ENCODE measurements around the gene KIF23.

The KIF23 gene

DNA sequence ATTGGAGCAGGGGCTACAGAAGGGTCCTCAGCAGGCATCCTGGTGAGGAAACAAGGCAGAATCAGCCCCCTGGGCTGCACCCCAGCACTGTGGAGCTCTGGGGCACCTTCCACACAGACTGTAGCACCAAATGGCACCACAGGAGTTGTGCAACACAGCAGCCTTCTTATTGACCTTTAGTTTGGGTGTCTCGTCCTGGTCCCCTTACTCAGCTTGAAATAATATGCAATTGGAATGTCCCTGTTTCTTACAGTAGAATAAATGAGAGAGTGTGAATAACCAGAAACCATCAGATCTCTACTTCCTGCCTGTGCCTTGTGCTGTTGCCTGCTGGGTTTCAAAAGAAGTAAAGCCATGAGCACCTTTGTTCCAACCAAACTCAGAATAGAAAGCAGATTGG is 82.9 kb downstream of the KIF23 start:
- H3K79me2 ChIP-seq (ENCODE audit: low read length), result no peaks in the 10 kb centered on the region
- no peaks in the 10 kb centered on the region for H3K27me3 ChIP-seq (replicated peaks; ENCODE audit: insufficient read depth, low read length)
- no peaks in the 10 kb centered on the region for H3K9me2 ChIP-seq (replicated peaks; ENCODE audit: insufficient read depth, low read length)
- H3K9ac ChIP-seq (ENCODE audit: low read length), result no peak overlapping the region
- no peaks in the 10 kb centered on the region for H3F3A ChIP-seq (ENCODE audit: insufficient read depth, low read length)
- H3K4me1 ChIP-seq (ENCODE audit: low read length), result no peaks in the 10 kb centered on the region
- no peaks in the 10 kb centered on the region for H3K36me3 ChIP-seq (replicated peaks; ENCODE audit: insufficient read depth, low read length)
- no peak for DNase-seq
- H3K27ac ChIP-seq (ENCODE audit: low read length), result no peak overlapping the region
- no peaks in the 10 kb centered on the region for H3K9me3 ChIP-seq (replicated peaks; ENCODE audit: insufficient read depth, low read length)
- no peaks in the 10 kb centered on the region for H4K20me1 ChIP-seq (ENCODE audit: insufficient read depth, low read length)
- TF ChIP-seq, protein P1, sequence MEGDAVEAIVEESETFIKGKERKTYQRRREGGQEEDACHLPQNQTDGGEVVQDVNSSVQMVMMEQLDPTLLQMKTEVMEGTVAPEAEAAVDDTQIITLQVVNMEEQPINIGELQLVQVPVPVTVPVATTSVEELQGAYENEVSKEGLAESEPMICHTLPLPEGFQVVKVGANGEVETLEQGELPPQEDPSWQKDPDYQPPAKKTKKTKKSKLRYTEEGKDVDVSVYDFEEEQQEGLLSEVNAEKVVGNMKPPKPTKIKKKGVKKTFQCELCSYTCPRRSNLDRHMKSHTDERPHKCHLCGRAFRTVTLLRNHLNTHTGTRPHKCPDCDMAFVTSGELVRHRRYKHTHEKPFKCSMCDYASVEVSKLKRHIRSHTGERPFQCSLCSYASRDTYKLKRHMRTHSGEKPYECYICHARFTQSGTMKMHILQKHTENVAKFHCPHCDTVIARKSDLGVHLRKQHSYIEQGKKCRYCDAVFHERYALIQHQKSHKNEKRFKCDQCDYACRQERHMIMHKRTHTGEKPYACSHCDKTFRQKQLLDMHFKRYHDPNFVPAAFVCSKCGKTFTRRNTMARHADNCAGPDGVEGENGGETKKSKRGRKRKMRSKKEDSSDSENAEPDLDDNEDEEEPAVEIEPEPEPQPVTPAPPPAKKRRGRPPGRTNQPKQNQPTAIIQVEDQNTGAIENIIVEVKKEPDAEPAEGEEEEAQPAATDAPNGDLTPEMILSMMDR (IDR thresholded peaks at IDR 0.05; ENCODE audit: low read length), result no peak
- no peak for TF ChIP-seq EZH2 (optimal IDR thresholded peaks at IDR 0.05; ENCODE audit: low read depth, low read length)
- H2AFZ ChIP-seq (ENCODE audit: low read length), result no peak overlapping the region
- H3K4me2 ChIP-seq (ENCODE audit: low read depth, low read length), result no peak overlapping the region
- H3K4me3 ChIP-seq (ENCODE audit: low read length), result no peak overlapping the region

DNA sequence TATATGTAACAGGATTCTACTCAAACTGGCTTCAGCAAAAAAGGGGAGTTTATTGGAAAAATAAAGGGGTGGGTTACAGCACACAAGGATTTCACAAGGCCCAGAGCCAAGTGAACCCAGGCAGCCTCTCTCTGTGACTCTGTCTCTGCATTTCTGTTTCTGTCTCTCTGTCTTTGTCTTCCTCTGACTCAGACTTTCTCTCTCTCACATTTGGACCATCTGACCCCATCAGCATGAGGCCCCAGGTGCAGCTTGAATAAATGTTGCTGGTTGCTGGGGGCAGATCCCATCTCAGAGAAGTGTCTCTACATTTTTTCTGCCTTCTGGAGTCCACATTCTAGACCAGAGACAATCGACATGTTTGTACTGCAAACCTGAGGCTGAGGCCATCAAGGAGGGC is 83.5 kb downstream of the KIF23 start:
- Histone ChIP-seq H2AFZ (ENCODE audit: low read length) (no peak overlapping the region), H3K27me3 (replicated peaks; ENCODE audit: insufficient read depth, low read length) (no peaks in the 10 kb centered on the region), H3K9me2 (replicated peaks; ENCODE audit: insufficient read depth, low read length) (no peaks in the 10 kb centered on the region), H3K4me1 (ENCODE audit: low read length) (no peaks in the 10 kb centered on the region), H3K4me3 (ENCODE audit: low read length) (no peak overlapping the region), H3F3A (ENCODE audit: insufficient read depth, low read length) (no peaks in the 10 kb centered on the region), H3K4me2 (ENCODE audit: low read depth, low read length) (no peak overlapping the region), H3K36me3 (replicated peaks; ENCODE audit: insufficient read depth, low read length) (no peaks in the 10 kb centered on the region), H4K20me1 (ENCODE audit: insufficient read depth, low read length) (no peaks in the 10 kb centered on the region), H3K9ac (ENCODE audit: low read length) (no peak overlapping the region), H3K27ac (ENCODE audit: low read length) (no peak overlapping the region), H3K9me3 (replicated peaks; ENCODE audit: insufficient read depth, low read length) (no peaks in the 10 kb centered on the region), H3K79me2 (ENCODE audit: low read length) (no peaks in the 10 kb centered on the region)
- DNase-seq, result no peak
- TF ChIP-seq EZH2phosphoT487 (IDR thresholded peaks at IDR 0.05; ENCODE audit: low read length) (no peak), EZH2 (optimal IDR thresholded peaks at IDR 0.05; ENCODE audit: low read depth, low read length) (no peak)
- TF ChIP-seq, protein P1 (IDR thresholded peaks at IDR 0.05; ENCODE audit: low read length), result no peak

All from MM.1S (cell line).